NCI-H1092 treated with DMSO at 0.1 percent for 48 hours (cell line): Measurements from ENCODE around the gene GABRR1.
"Not testable (repeated sequence)": the region's sequence is repeated elsewhere in the genome, so short reads cannot be mapped to it uniquely, and the experiment has no call there.

Source experiments
- DNase-seq: peaks from one replicate; lab custom pipeline; 2025; lab: John Stamatoyannopoulos, UW

Gene GABRR1

GRCh38 chr6:89217299-89217910 is at the start of gene GABRR1:
TSS of gene GABRR1 (minus strand) at chr6:89217358. CDS start at chr6:89217322, 36 bp downstream.
- DNase-seq: no peak

GRCh38 chr6:89264296-89264695 is 47.1 kb upstream of the GABRR1 start:
- DNase-seq: no peak

GRCh38 chr6:89260832-89261231 is 43.7 kb upstream of the GABRR1 start:
- no peak for DNase-seq

GRCh38 chr6:89260310-89260709 is 43.2 kb upstream of the GABRR1 start:
- no peak for DNase-seq

- DNase-seq: no peak
These were observed 41.8 kb upstream of the GABRR1 start for GRCh38 chr6:89258912-89259311.

- no peak for DNase-seq
These were observed 40.6 kb upstream of the GABRR1 start for GRCh38 chr6:89257781-89258180.

GRCh38 chr6:89257346-89257745 is 40.2 kb upstream of the GABRR1 start:
- DNase-seq: no peak

- DNase-seq: no peak
These were observed 38.3 kb upstream of the GABRR1 start for GRCh38 chr6:89255417-89255816.

GRCh38 chr6:89254569-89254968 is 37.4 kb upstream of the GABRR1 start:
- DNase-seq: no peak

- DNase-seq: no peak
These were observed 35.7 kb upstream of the GABRR1 start for GRCh38 chr6:89252907-89253306.

- no peak for DNase-seq
These were observed 34.8 kb upstream of the GABRR1 start for GRCh38 chr6:89251976-89252375.

GRCh38 chr6:89251170-89251569 is 34.0 kb upstream of the GABRR1 start:
- DNase-seq: no peak

- no peak for DNase-seq
These were observed 33.1 kb upstream of the GABRR1 start for GRCh38 chr6:89250239-89250638.

GRCh38 chr6:89244241-89244985 is 27.3 kb upstream of the GABRR1 start:
- DNase-seq: no peak

- no peak for DNase-seq
These were observed 26.1 kb upstream of the GABRR1 start for GRCh38 chr6:89243331-89243629.

GRCh38 chr6:89242574-89243330 is 25.6 kb upstream of the GABRR1 start:
- DNase-seq: peak; percentile 42

GRCh38 chr6:89239338-89239737 is 22.2 kb upstream of the GABRR1 start:
- DNase-seq: no peak

GRCh38 chr6:89237158-89237557 is 20.0 kb upstream of the GABRR1 start:
- DNase-seq: no peak

- not testable (repeated sequence) for DNase-seq
These were observed 16.4 kb upstream of the GABRR1 start for GRCh38 chr6:89233605-89234004.

- DNase-seq: no peak
These were observed 5.5 kb upstream of the GABRR1 start for GRCh38 chr6:89222712-89223039.

- no peak for DNase-seq
These were observed 5.0 kb upstream of the GABRR1 start for GRCh38 chr6:89221971-89222711.

GRCh38 chr6:89221129-89221528 is 4.0 kb upstream of the GABRR1 start:
- DNase-seq: no peak

- no peak for DNase-seq
These were observed 747 bp downstream of the GABRR1 start for GRCh38 chr6:89216411-89216810.
